GM12874 (cell line): Measurements from ENCODE around the gene NOX4.

Source experiments
- TF ChIP-seq, protein P1 (sequence below): IDR thresholded peaks from 2 replicates; pipeline ENCODE4 v1.5.1; 2011; ENCODE audit warnings: low read depth, mild to moderate bottlenecking, control low read depth, low read length, moderate library complexity; ENCODE audit not compliant: insufficient read depth

The NOX4 gene

DNA sequence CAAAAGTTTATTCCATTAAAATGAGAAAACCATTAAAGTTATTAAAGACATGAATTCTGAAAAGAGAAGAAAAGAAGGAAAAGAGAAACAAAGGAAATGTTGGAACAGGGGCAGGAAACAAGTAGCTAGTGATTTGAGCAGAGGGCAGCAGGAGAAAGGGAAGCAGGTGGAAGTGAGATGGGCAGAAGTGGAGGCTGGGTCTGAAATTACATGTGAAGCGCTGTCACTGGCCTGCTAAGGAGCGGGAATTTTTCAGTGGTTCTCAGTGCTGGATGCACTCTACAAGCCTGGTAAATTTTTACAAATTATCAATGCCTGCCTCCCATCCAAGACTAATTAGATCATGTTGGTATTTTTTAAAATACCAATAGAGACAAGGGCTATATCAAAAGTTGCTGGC is 48.4 kb downstream of the NOX4 start:
- TF ChIP-seq, protein P1, sequence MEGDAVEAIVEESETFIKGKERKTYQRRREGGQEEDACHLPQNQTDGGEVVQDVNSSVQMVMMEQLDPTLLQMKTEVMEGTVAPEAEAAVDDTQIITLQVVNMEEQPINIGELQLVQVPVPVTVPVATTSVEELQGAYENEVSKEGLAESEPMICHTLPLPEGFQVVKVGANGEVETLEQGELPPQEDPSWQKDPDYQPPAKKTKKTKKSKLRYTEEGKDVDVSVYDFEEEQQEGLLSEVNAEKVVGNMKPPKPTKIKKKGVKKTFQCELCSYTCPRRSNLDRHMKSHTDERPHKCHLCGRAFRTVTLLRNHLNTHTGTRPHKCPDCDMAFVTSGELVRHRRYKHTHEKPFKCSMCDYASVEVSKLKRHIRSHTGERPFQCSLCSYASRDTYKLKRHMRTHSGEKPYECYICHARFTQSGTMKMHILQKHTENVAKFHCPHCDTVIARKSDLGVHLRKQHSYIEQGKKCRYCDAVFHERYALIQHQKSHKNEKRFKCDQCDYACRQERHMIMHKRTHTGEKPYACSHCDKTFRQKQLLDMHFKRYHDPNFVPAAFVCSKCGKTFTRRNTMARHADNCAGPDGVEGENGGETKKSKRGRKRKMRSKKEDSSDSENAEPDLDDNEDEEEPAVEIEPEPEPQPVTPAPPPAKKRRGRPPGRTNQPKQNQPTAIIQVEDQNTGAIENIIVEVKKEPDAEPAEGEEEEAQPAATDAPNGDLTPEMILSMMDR = no peak

DNA sequence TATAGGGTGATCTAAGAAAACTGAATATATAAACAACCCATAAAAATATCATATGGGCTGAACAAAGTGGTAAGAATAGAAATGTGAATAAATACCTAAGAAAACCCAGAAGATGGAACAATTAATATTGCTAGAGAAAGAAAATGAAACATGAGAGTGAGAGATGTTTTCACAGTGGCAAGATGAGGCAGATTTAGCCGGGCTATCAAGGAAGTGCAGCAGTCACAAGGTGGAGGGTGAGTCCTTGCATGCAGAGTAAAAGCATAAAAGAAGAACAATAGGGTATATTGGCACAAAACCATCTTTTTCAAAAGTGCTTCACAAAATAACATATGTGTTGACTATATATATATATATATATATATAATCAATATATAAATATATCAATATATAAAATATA is 49.6 kb downstream of the NOX4 start:
- TF ChIP-seq, protein P1 = no peak

DNA sequence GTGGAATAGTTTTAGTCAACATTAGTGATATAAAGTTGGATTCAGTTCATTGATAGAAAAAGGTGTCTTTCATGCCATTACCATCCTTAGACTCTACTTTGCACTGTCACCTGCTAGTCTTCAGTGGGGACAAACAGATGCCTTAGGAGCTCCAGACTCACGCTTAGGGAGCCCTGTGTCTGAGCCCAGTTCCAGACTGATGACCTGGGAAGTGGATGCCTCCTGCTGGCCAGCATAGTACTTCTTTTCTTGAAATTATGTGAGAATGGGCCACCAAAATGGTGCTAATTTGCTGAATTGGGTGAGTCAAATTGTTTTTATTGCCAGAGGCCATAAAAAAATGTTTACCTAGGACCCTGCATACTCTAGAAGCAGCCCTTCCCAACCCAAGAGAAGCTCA is 53.9 kb downstream of the NOX4 start:
- TF ChIP-seq, protein P1 = no peak

DNA sequence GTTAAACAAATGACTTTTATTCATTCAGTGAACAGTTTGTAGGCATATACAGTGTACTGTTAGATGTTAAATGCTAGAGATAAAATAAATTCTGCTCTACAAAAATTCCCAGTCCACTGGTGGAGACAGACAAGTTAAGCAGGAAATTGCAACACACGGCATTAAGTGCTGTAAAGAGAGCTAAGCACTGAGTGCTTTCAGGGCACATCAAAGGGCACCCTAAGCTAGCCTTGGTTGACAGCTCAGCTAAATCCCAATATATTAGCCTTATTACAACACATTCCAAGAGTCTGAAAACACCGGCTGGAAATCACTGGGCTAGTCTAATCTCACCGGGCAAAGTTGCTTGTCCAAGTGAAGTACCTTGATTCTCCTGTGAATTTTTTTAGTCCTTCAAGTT is 55.1 kb downstream of the NOX4 start:
- TF ChIP-seq, protein P1 = no peak

DNA sequence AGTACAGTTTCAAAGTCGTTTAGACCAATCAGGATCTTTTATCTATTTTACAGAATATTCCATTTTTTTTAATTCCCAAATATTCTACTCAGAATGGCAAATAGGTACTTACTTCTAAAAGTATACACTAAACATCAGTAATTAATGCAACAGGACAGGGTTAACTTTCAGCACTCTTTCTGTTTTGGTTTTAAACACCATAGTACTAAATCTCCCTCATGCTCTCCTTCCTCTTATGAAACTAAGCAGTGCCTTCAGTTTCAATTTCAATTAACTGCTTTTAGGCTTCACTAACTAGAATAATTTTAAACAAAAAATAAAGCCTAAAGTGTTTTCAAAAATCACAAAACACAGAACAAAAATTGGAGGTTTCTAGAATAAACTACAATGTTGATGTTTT is 57.9 kb downstream of the NOX4 start:
- TF ChIP-seq, protein P1 = no peak

DNA sequence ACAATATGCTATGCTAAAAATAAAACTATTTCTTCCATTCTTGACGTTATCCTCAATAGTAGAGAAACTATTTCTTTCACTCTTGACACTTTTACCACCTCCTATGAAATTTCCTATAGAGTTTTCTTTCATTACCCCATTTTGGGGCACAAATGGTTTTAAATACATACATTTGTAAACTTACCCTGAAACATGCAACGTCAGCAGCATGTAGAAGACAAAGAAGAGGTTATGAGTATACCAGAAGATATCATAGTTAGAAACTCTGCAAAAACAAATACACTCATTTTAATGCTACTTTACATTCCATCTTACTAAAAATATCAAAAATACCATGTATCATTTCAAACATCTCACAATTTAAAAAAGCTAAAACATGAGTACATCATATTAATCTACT is 69.5 kb downstream of the NOX4 start:
- TF ChIP-seq, protein P1 = no peak

DNA sequence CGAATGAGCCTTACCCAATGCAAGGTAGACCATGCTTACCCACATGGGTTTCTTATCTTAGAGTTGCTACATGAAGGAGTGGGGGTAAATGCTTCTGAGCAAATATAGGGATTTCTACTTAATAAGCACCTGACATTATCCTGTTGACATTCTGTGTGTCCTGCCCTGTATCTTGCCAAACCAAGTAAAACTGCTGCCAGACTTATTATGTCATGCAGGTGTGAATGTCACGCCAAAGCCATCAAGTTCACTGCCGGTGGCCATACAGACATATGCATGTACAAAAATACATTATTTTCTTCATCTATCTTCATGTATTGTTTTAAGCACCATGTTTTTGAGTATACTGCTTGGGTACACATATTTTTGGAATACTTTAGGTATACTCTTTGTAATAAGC is 70.2 kb downstream of the NOX4 start:
- TF ChIP-seq, protein P1 = no peak

DNA sequence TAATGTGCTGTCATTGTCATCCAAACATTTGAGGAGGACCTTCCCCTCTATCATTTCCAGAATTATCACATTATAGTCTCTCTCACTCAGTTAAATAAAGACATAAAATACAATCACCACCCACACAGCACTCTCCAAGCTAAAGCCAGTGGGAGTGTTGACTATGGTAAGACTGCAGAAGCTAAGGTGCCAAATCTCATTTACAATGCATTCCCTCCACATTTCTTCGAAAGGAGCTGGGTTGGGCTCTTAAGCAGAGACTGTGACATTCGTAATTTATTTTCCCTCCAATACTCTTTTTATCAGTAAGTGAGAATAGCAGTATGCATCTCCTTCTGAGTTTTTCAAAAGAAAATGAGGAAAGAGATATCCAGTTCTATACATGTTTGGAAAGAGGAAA is 74.2 kb downstream of the NOX4 start:
- TF ChIP-seq, protein P1 = no peak
